Measurements from ENCODE around the gene UBE3D. TPM values are rescaled to one million over a fixed set of nuclear protein-coding genes. Genes with fewer than 3 reads are reported as not detected.
"Not testable (repeated sequence)": the region's sequence is repeated elsewhere in the genome, so short reads cannot be mapped to it uniquely, and the experiment has no call there.

The UBE3D gene
- total RNA-seq, 2 experiments from 2014 or later: 4.4 to 4.7 TPM

DNA sequence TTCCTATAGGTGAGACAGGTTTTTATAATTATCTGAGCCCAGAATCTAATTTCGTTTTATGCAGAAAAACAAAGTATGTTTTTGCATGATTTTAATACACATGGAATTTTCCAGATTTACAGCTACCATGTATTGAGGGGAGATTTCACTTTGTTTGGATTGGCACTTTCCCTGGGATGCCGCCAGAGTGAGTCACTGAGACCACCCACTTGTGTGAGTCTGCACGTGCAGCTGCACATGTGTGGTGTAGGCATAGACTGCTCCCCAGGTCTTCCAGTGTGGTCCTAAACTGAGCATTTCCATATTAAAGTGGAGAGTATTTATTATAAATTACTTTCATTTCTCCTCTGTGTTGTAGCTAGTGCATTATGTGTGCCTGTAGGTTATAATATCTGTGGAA is 186.8 kb downstream of the UBE3D start:
- no peaks in the 10 kb centered on the region for H3K36me3 Mint-ChIP-seq

DNA sequence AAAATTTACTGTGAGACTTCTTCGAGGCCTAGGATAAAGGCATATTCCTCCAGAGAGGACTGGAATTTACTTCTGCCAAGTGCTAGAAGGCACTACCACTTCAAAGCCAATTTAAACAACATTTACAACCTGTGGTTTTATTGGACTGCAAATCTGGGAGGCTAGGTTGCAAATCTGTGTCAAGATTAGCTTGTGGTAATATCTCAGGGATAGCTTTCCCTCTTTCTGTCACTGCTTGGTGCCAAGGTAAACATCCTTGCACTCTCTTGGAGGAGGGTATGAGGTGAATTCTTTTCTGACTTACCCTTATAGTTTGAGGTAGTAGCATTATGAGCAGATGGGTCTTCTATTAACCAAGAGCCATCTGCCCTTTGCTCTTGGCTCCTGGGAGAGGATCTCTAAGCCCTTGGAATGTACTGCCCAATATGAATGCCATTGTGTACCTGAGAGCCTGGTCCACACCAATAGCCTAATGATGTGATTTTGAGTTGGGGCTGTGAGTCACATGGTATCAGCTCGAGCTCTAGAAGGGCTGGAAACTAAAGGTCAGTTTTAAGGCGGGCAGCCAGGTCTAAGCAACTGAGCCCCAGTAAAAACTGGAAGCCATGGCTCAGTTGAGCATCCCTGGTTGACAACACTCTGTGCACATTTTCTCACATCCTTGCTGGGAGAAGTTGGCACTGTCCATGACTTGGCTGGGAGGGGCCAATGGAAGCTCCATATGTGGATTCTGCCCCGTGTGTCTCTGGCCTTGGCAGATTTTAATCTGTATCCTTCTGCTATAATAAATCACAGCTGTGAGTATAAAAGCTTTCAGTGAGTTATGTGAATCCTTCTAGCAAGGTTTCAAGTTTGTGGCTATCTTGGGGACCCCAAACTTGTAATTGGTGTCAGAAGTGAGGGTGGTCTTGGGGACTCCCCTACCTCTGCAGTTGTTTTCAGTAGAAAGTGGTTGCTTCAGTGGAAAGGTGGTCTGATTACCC is 188.1 kb downstream of the UBE3D start:
- no peak overlapping the region for H3K27ac Mint-ChIP-seq
- ATAC-seq (ENCODE audit: low read depth) (no peak), DNase-seq (no peak)
- no peaks in the 10 kb centered on the region for H3K36me3 Mint-ChIP-seq
- no peaks in the 10 kb centered on the region for H3K4me1 Mint-ChIP-seq
- peaks cover 4% of the 10 kb centered on the region for H3K27me3 Mint-ChIP-seq
- H3K4me3 Mint-ChIP-seq: no peak overlapping the region
- POLR2A ChIA-PET: no interaction called here
- no peaks in the 10 kb centered on the region for H3K9me3 Mint-ChIP-seq

More for the DNA sequence above, 186.8 kb downstream of the UBE3D start:
- Mint-ChIP-seq H3K27ac (no peak overlapping the region), H3K4me1 (no peaks in the 10 kb centered on the region), H3K27me3 (peaks cover 4% of the 10 kb centered on the region), H3K9me3 (no peaks in the 10 kb centered on the region), H3K4me3 (no peak overlapping the region)
- DNase-seq (no peak), ATAC-seq (ENCODE audit: low read depth) (no peak)
- POLR2A ChIA-PET: no interaction called here

DNA sequence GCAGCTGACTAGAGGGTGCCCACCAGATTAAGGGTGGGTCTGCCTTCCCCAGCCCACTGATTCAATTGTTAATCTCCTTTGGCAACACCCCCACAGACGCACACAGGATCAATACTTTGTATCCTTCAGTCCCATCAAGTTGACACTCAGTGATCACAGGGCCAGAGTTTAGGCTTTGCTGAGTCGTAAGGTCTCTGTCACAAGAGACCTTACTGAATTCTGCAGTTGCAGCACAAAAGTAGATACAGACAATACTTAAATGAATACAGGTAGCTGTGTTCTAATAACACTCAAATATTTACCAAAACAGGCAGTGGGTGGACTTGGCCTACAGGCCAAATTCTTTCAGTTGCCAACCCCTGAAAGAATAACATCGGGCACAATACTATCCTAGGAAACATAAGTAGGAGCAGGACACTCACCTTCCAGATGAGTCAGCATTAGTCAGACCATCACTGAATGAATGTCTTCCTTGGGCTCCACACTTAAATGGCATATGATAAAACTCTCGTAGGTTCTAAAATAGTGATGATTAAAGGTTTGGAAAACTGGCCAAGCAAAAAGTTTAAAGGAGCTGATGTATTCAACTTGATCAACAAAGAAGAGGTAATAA is 190.0 kb downstream of the UBE3D start:
- ATAC-seq (ENCODE audit: low read depth): no peak
- Mint-ChIP-seq H3K36me3 (no peaks in the 10 kb centered on the region), H3K4me3 (no peak overlapping the region), H3K4me1 (no peaks in the 10 kb centered on the region), H3K9me3 (no peaks in the 10 kb centered on the region), H3K27ac (no peak overlapping the region), H3K27me3 (no peaks in the 10 kb centered on the region)
- POLR2A ChIA-PET: no interaction called here
- DNase-seq: no peak

DNA sequence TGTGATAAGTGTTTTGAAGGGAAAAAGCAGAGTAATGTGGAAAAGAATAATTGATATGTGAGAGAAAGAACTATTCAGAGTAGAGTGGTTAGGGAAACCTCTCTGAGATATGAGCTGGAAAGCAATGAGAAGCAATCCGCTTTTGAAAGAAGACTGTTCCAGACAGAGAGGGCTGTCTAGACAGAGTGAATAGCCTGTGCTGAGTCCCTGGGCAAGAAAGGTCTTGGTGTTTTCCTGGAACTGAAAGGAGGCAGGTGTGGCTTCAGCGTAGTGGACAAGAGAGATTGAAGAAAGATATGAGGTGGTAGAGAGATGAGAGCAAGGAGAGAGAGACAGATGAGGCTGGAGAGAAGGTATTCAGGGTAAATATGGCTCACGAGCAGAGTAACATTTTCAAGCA is 190.8 kb downstream of the UBE3D start:
- H3K9me3 Mint-ChIP-seq: no peaks in the 10 kb centered on the region
- H3K36me3 Mint-ChIP-seq: no peaks in the 10 kb centered on the region
- DNase-seq (no peak), ATAC-seq (ENCODE audit: low read depth) (no peak)
- H3K4me3 Mint-ChIP-seq: no peak overlapping the region
- H3K27ac Mint-ChIP-seq: no peak overlapping the region
- no peaks in the 10 kb centered on the region for H3K27me3 Mint-ChIP-seq
- no peaks in the 10 kb centered on the region for H3K4me1 Mint-ChIP-seq
- POLR2A ChIA-PET: no interaction called here

DNA sequence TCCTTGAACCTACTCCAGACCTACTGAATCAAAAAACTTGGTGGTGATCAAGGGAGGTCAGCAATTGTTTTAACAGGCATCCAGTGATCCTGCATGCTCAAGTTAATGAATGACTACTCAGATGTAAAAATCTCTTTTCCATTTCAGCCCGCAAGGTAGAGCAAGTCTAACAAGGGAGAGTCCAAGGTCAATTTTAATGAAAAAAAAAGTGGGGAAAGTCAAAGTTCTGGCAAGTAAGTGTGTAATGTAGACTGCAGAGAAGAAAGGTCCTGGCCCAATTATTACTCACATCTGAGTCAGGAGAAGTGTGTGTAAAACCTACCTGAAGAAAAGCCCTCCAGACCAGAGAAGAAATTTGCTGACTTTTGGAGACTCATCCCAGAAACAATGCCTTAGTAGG is 193.5 kb downstream of the UBE3D start:
- peaks cover 1% of the 10 kb centered on the region for H3K9me3 Mint-ChIP-seq
- H3K4me3 Mint-ChIP-seq: no peak overlapping the region
- DNase-seq: no peak
- no peak overlapping the region for H3K27ac Mint-ChIP-seq
- no peaks in the 10 kb centered on the region for H3K36me3 Mint-ChIP-seq
- ATAC-seq (ENCODE audit: low read depth): no peak
- no peaks in the 10 kb centered on the region for H3K4me1 Mint-ChIP-seq
- H3K27me3 Mint-ChIP-seq: no peaks in the 10 kb centered on the region
- POLR2A ChIA-PET: no interaction called here

DNA sequence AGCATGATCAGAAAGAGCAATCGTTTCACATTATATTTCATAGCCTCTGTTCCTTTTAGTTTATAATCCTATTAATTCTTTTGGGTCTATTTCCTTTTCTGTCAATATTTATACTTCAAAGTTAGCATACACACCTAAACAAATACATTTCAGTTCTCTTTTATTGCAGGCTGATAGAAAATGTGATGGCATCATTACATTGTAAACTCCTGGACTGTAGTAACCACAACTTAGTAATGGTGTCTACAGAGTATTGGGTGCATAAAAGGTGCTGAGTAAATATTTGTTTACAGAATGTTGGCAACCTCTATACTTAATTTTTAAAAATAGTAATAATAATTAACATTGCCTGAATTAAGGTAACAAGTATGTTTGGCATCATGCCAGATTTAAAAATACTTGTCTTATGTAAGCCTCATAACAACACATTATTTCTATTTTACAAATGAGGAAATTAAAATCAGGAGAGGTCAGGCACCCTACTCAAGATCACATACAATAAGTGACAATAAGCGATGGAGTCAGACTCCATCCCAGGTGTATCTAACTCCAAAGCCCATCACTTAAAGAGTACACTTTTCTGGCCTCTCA is 195.0 kb downstream of the UBE3D start:
- Mint-ChIP-seq H3K4me1 (no peaks in the 10 kb centered on the region), H3K27me3 (no peaks in the 10 kb centered on the region), H3K4me3 (no peak overlapping the region), H3K27ac (no peak overlapping the region), H3K9me3 (peaks cover 1% of the 10 kb centered on the region), H3K36me3 (no peaks in the 10 kb centered on the region)
- DNase-seq (no peak), ATAC-seq (ENCODE audit: low read depth) (no peak)
- POLR2A ChIA-PET: no interaction called here

DNA sequence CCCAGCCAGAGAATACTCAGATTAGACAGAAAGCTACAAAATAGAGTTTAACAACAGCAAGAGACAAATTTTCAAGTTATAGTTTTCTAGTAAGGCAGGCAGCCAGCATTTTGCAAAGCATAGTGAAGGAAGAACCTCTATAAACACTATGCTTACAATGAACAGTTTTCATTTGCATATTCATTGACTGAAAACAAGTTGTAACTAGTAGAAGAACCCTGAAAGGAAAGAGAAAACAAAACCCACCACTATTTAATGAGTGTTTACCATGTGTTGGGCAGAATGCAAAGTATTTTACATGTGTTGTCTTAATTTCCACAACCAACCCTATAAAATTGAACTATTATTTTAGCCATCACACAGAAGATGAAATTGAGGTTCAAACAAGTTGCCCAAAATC is 196.1 kb downstream of the UBE3D start:
- POLR2A ChIA-PET: no interaction called here
- Mint-ChIP-seq H3K27me3 (no peaks in the 10 kb centered on the region), H3K4me3 (no peak overlapping the region), H3K27ac (no peak overlapping the region), H3K9me3 (peaks cover 1% of the 10 kb centered on the region), H3K4me1 (no peaks in the 10 kb centered on the region), H3K36me3 (no peaks in the 10 kb centered on the region)
- ATAC-seq (ENCODE audit: low read depth) (no peak), DNase-seq (no peak)

DNA sequence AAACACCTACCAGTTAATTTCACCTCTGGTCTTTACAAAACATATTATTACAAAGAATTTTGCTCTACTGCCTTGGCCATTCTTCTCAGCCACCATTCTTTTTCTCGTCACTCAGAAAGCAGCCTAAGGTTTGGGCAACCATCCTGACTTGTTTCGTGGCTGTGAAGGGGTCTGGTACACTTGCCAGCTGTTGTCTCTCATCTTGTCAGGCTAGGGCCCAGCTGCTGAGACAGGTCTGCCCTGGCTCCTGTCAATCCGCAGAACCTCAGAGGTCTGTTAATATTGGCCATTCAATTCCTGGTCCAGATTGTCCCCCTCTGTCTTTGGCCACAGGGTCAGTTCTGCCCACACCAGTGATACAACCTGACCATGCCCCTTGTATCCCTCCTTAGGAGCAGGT is 197.7 kb downstream of the UBE3D start:
- Mint-ChIP-seq H3K4me1 (no peaks in the 10 kb centered on the region), H3K27ac (no peak overlapping the region), H3K36me3 (no peaks in the 10 kb centered on the region), H3K9me3 (peaks cover 1% of the 10 kb centered on the region), H3K27me3 (no peaks in the 10 kb centered on the region), H3K4me3 (no peak overlapping the region)
- no peak for DNase-seq
- no peak for ATAC-seq (ENCODE audit: low read depth)
- POLR2A ChIA-PET: no interaction called here

DNA sequence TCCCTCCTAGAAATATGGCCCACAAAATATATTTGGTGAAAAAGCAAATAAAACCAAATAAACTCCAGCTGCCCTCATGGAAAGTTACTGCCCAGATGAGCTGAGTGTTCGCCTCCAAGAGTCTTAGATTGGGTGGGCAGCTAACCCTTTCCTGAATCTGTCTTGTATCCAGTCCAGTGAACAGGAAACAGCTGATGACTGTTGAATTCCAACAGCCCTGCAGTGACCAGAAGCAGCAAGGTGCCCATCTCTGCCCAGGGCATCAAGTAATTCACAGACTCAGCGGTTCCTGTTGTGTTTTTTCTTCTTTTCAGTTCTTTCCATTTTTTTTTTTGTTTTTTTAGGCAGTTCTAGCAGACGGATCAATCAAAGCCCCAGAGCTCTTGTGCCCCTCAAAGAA is 199.2 kb downstream of the UBE3D start:
- H3K4me1 Mint-ChIP-seq: no peaks in the 10 kb centered on the region
- ATAC-seq (ENCODE audit: low read depth): no peak
- H3K9me3 Mint-ChIP-seq: peaks cover 3% of the 10 kb centered on the region
- no peaks in the 10 kb centered on the region for H3K36me3 Mint-ChIP-seq
- H3K4me3 Mint-ChIP-seq: no peak overlapping the region
- DNase-seq: no peak
- POLR2A ChIA-PET: no interaction called here
- no peaks in the 10 kb centered on the region for H3K27me3 Mint-ChIP-seq
- no peak overlapping the region for H3K27ac Mint-ChIP-seq

DNA sequence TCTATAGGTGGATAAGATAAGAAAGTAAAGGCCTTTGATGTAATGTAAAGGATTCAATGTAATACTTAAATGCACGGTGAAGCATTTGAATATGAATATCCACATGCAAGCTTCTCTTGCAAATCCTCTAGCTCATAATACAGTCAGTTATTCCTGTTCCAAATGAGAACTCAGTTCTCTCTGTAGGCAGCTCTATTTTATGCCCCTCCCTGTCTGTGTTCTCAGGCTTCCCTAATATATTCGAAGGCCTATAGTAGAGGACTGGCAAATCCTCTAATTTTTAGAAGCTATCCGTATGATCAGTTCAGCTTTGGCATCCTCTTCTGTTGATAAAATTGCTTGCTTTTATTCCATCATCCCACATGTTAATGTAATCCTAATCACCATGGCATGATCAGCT is 200.2 kb downstream of the UBE3D start:
- H3K9me3 Mint-ChIP-seq: peaks cover 4% of the 10 kb centered on the region
- H3K4me3 Mint-ChIP-seq: no peak overlapping the region
- ATAC-seq (ENCODE audit: low read depth) (no peak), DNase-seq (no peak)
- no peaks in the 10 kb centered on the region for H3K36me3 Mint-ChIP-seq
- no peak overlapping the region for H3K27ac Mint-ChIP-seq
- H3K27me3 Mint-ChIP-seq: no peaks in the 10 kb centered on the region
- POLR2A ChIA-PET: no interaction called here
- H3K4me1 Mint-ChIP-seq: no peaks in the 10 kb centered on the region

DNA sequence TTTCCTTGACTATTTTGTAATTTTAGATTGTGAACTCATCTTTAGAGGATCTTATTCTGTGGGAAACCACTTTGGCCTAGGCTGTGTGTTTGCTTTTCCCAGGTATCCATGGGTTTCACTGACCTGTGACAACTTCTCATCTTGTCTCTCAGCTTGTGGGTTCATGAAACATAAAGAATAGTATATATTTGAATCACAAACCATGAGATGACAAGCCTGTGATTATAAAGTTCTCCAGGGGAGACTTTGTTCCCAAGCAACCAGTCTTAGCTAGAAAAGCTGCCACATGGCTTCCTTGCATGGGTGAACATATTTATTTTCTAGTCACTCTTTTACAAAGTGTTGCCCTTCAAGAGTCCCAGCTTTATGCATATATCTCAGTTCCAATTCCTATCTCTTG is 201.9 kb downstream of the UBE3D start:
- no peaks in the 10 kb centered on the region for H3K36me3 Mint-ChIP-seq

DNA sequence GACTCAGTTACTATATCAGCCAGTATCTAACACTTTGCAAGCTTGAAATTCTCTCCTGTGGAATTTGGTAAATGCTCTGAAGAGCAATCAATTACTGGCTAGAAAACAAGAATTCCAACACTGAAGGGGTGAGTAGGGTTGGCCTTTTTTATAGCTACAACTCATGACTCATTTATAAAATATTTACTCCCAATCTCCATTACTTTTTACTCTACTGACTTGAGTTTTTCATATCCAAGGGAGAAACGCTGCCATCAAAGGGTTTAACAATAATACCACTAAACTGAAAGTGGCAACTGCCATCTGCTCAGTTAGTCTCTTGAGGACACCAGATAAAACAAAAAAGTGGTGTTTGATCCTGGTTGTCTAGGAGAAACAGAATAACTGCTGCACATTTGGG is 203.1 kb downstream of the UBE3D start:
- peaks cover 3% of the 10 kb centered on the region for H3K9me3 Mint-ChIP-seq

More for the DNA sequence above, 201.9 kb downstream of the UBE3D start:
- Mint-ChIP-seq H3K27me3 (no peaks in the 10 kb centered on the region), H3K27ac (no peak overlapping the region), H3K9me3 (peaks cover 4% of the 10 kb centered on the region), H3K4me1 (no peaks in the 10 kb centered on the region), H3K4me3 (no peak overlapping the region)
- DNase-seq (no peak), ATAC-seq (ENCODE audit: low read depth) (no peak)
- POLR2A ChIA-PET: no interaction called here

DNA sequence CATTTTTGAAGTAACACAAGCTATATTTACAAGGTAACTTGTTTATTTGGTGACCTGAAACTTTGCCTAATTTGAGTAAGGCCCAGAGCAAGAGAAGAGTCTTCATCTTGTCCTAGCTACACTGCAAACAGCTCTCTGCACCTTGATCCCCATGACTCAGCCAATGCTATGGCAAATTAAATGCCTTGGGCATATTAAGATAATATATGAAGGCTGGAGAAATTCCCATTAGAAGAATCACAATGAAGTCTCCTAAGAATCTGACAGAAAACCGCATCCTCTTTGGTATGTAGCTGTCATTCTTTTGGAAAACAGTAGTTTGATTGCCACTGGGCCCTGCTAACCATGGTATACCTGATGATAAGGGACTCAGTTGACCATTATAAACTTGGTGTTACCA is 204.5 kb downstream of the UBE3D start:
- POLR2A ChIA-PET: no interaction called here
- H3K4me1 Mint-ChIP-seq: no peaks in the 10 kb centered on the region
- no peak overlapping the region for H3K27ac Mint-ChIP-seq
- H3K27me3 Mint-ChIP-seq: no peaks in the 10 kb centered on the region
- H3K9me3 Mint-ChIP-seq: peaks cover 3% of the 10 kb centered on the region
- ATAC-seq (ENCODE audit: low read depth) (no peak), DNase-seq (no peak)
- H3K4me3 Mint-ChIP-seq: no peak overlapping the region
- no peaks in the 10 kb centered on the region for H3K36me3 Mint-ChIP-seq

More for the DNA sequence above, 203.1 kb downstream of the UBE3D start:
- no peaks in the 10 kb centered on the region for H3K4me1 Mint-ChIP-seq
- no peaks in the 10 kb centered on the region for H3K27me3 Mint-ChIP-seq
- H3K27ac Mint-ChIP-seq: no peak overlapping the region
- ATAC-seq (ENCODE audit: low read depth) (no peak), DNase-seq (no peak)
- H3K36me3 Mint-ChIP-seq: no peaks in the 10 kb centered on the region
- POLR2A ChIA-PET: no interaction called here
- H3K4me3 Mint-ChIP-seq: no peak overlapping the region

DNA sequence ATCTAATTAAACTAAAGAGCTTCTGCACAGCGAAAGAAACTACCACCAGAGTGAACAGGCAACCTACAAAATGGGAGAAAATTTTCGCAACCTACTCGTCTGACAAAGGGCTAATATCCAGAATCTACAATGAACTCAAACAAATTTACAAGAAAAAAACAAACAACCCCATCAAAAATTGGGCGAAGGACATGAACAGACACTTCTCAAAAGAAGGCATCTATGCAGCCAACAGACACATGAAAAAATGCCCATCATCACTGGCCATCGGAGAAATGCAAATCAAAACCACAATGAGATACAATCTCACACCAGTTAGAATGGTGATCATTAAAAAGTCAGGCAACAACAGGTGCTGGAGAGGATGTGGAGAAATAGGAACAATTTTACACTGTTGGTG is 209.6 kb downstream of the UBE3D start:
- H3K36me3 Mint-ChIP-seq; H3K4me1 Mint-ChIP-seq; H3K4me3 Mint-ChIP-seq; H3K9me3 Mint-ChIP-seq; POLR2A ChIA-PET; ATAC-seq (ENCODE audit: low read depth); H3K27me3 Mint-ChIP-seq; DNase-seq; H3K27ac Mint-ChIP-seq: not testable (repeated sequence)

All from activated naive CD8-positive, alpha-beta T cell treated with anti-CD3 and anti-CD28 coated beads, Interleukin-2, amount 10 ng/mL, durations not matched to agents 7 days and 5 days (primary cell).